Erythroblast (primary cell): Measurements from ENCODE around the gene CLIP4.

ENCODE experiments used
- GATA1 ChIP-seq: IDR thresholded peaks from 2 replicates; pipeline ENCODE4 v1.6.1; 2011; ENCODE audit warnings: low read depth, mild to moderate bottlenecking, control low read depth, low read length, moderate library complexity
- POLR2A ChIP-seq: IDR thresholded peaks from 2 replicates; pipeline ENCODE4 v1.6.1; 2011; ENCODE audit warnings: mild to moderate bottlenecking, low read length

- TF ChIP-seq POLR2A (no peak), GATA1 (no peak)
Observed at GRCh38 chr2:29147963-29148362, 32.7 kb downstream of the CLIP4 start.
